Measurements from ENCODE around the gene AHRR. TPM values are rescaled to one million over a fixed set of nuclear protein-coding genes. Genes with fewer than 3 reads are reported as not detected.

The AHRR gene
- total RNA-seq, 1 donor from 2014 or later = 11.3 TPM

GRCh38 chr5:415928-416635, 94.6 kb downstream of the AHRR start:
- Histone ChIP-seq H3K9me3 (no peaks in the 10 kb centered on the region), H3K36me3 (no peaks in the 10 kb centered on the region), H3K4me1 (peaks cover 6% of the 10 kb centered on the region), H3K27ac (peak overlapping the region; percentile 51), H3K27me3 (no peaks in the 10 kb centered on the region), H3K4me3 (no peak overlapping the region)
- peak; percentile 52 for ATAC-seq
- TF ChIP-seq, protein P1, sequence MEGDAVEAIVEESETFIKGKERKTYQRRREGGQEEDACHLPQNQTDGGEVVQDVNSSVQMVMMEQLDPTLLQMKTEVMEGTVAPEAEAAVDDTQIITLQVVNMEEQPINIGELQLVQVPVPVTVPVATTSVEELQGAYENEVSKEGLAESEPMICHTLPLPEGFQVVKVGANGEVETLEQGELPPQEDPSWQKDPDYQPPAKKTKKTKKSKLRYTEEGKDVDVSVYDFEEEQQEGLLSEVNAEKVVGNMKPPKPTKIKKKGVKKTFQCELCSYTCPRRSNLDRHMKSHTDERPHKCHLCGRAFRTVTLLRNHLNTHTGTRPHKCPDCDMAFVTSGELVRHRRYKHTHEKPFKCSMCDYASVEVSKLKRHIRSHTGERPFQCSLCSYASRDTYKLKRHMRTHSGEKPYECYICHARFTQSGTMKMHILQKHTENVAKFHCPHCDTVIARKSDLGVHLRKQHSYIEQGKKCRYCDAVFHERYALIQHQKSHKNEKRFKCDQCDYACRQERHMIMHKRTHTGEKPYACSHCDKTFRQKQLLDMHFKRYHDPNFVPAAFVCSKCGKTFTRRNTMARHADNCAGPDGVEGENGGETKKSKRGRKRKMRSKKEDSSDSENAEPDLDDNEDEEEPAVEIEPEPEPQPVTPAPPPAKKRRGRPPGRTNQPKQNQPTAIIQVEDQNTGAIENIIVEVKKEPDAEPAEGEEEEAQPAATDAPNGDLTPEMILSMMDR (IDR thresholded peaks at IDR 0.05) = no peak
- peak; percentile 66 for DNase-seq
- intact Hi-C loops (cut with DNase I) = no loop called here

DNA sequence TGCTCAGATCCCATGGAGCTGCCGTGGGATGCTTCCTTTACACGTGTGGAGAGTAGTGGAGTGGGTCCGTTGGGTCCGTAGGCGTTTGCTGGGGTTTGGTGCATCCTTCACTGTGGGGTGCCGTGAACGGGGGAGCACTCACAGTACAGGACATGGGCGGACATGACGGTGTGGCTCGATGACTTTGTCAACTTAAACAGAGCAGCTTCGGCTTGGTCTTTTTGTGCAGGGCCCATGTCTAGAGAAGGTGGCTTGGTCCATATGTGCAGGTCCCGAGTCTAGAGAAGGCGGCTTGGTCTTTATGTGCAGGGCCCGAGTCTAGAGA, 95.1 kb downstream of the AHRR start:
- H3K4me3 ChIP-seq = no peak overlapping the region
- H3K9me3 ChIP-seq = no peaks in the 10 kb centered on the region
- no peak for ATAC-seq
- TF ChIP-seq, protein P1 (IDR thresholded peaks at IDR 0.05) = no peak
- H3K4me1 ChIP-seq = peaks cover 6% of the 10 kb centered on the region
- intact Hi-C loops (cut with DNase I) = no loop called here
- no peaks in the 10 kb centered on the region for H3K36me3 ChIP-seq
- no peaks in the 10 kb centered on the region for H3K27me3 ChIP-seq
- no peak for DNase-seq
- no peak overlapping the region for H3K27ac ChIP-seq

GRCh38 chr5:417301-418161, 96.0 kb downstream of the AHRR start:
- no peak overlapping the region for H3K27ac ChIP-seq
- intact Hi-C loops (cut with DNase I) = no loop called here
- no peaks in the 10 kb centered on the region for H3K9me3 ChIP-seq
- ATAC-seq = no peak
- H3K4me3 ChIP-seq = no peak overlapping the region
- H3K27me3 ChIP-seq = no peaks in the 10 kb centered on the region
- peaks cover 6% of the 10 kb centered on the region for H3K4me1 ChIP-seq
- H3K36me3 ChIP-seq = no peaks in the 10 kb centered on the region
- peak; percentile 41 for DNase-seq
- TF ChIP-seq, protein P1 (IDR thresholded peaks at IDR 0.05) = no peak

GRCh38 chr5:418162-419121, 96.9 kb downstream of the AHRR start:
- no peaks in the 10 kb centered on the region for H3K36me3 ChIP-seq
- no peaks in the 10 kb centered on the region for H3K27me3 ChIP-seq
- ATAC-seq (no peak), DNase-seq (peak; percentile 58)
- peaks cover 6% of the 10 kb centered on the region for H3K4me1 ChIP-seq
- intact Hi-C loops (cut with DNase I) = no loop called here
- TF ChIP-seq, protein P1 (IDR thresholded peaks at IDR 0.05) = no peak
- no peak overlapping the region for H3K4me3 ChIP-seq
- H3K9me3 ChIP-seq = no peaks in the 10 kb centered on the region
- H3K27ac ChIP-seq = no peak overlapping the region

- no peak for ATAC-seq
- TF ChIP-seq, protein P1 (IDR thresholded peaks at IDR 0.05) = no peak
- Histone ChIP-seq H3K27me3 (no peaks in the 10 kb centered on the region), H3K36me3 (no peaks in the 10 kb centered on the region), H3K27ac (peak overlapping the region; percentile 42), H3K4me1 (peaks cover 6% of the 10 kb centered on the region), H3K4me3 (no peak overlapping the region), H3K9me3 (no peaks in the 10 kb centered on the region)
- DNase-seq = peak; percentile 49
- intact Hi-C loops (cut with DNase I) = no loop called here
These were observed 98.5 kb downstream of the AHRR start for GRCh38 chr5:419970-420369.

All from upper lobe of right lung (tissue), 1 donor.